ES-I3 (cell line): ENCODE measurements around the gene SNRPA1.
A peak's percentile ranks its signal among the peaks of the same experiment; 100 is the strongest.

ENCODE experiments used
- H3K36me3 ChIP-seq: 2 replicates; pipeline ENCODE4 v1.6.1; 2013; ENCODE audit warnings: mild to moderate bottlenecking, low read length, control low read depth, moderate library complexity; ENCODE audit not compliant: insufficient read depth
- H3K4me1 ChIP-seq: 2 replicates; pipeline ENCODE4 v1.6.1; 2013; ENCODE audit warnings: mild to moderate bottlenecking, control low read depth, low read length; ENCODE audit not compliant: insufficient read depth
- H3K9ac ChIP-seq: 2 replicates; pipeline ENCODE4 v1.6.1; 2013; ENCODE audit warnings: low read depth, mild to moderate bottlenecking, low read length, moderate library complexity
- H3K9me3 ChIP-seq: 2 replicates; pipeline ENCODE4 v1.6.1; 2013; ENCODE audit warnings: mild to moderate bottlenecking, low read length, moderate library complexity; ENCODE audit not compliant: control insufficient read depth, insufficient read depth

The SNRPA1 gene

GRCh38 chr15:101266034-101266433 lies 29.0 kb downstream of the SNRPA1 start:
- H3K36me3 ChIP-seq, result no peaks in the 10 kb centered on the region
- H3K9me3 ChIP-seq, result no peaks in the 10 kb centered on the region
- H3K9ac ChIP-seq, result no peak overlapping the region
- peaks cover 5% of the 10 kb centered on the region; the same call in 1 of the 2 replicates for H3K4me1 ChIP-seq

DNA sequence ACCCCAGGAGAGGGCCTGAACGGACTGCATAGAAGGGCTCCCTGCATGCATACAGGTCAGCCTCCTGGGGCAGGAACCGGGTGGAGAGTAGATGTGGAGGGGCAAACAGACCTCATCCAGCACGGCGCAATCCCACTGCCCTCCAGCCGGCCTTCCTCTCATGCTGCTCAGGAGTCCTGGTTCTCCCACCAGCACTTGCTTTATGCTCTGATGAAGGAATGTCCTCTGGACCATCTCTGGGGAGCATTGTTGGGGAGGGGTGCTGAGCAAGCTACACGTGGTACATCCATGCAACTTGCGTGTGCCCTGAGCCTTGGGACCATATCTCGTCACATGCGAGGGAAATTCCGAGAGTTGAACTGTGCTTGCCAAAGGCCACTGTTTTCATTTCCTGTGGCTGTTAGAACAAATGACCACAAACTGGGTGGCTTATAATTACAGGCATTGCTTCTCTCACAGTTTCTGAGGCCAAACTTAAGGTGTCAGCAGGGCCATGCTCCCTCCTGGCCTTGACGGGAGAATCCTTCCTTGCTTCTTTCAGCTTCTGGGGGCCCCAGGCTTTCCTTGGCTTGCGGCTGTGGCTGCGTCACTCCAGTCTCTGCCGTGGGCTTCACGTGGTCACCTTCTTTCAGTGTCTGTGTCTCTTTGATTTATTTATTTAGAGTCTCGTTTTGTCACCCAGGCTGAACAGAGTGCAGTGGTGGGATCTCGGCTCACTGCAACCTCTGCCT lies 30.0 kb downstream of the SNRPA1 start:
- Histone ChIP-seq H3K36me3 (no peaks in the 10 kb centered on the region), H3K9me3 (no peaks in the 10 kb centered on the region), H3K4me1 (peaks cover 5% of the 10 kb centered on the region; the same call in 1 of the 2 replicates), H3K9ac (no peak overlapping the region)

GRCh38 chr15:101264011-101264410 lies 31.0 kb downstream of the SNRPA1 start:
- Histone ChIP-seq H3K36me3 (no peaks in the 10 kb centered on the region), H3K9me3 (no peaks in the 10 kb centered on the region), H3K9ac (no peak overlapping the region), H3K4me1 (peaks cover 5% of the 10 kb centered on the region; the same call in 1 of the 2 replicates)

DNA sequence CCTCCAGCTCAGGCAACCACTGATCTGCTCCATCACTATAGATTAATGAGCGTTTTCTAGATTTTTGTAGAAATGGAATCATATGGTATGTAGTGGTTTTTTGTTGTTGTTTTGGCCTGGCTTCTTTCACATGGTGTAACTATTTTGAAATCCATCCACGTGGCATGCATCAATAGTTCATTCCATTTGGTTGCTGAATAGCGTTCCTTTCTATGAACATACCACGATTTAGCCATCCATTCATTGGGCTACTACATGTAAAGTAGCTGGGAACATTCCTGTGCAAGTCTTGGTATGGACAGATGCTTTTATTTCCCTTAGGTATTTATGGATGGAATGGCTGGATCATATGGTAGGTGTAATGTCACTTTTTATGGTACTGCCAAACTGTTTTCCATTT lies 32.5 kb downstream of the SNRPA1 start:
- no peaks in the 10 kb centered on the region for H3K36me3 ChIP-seq
- H3K9ac ChIP-seq, result no peak overlapping the region
- H3K4me1 ChIP-seq, result peaks cover 8% of the 10 kb centered on the region
- H3K9me3 ChIP-seq, result no peaks in the 10 kb centered on the region

GRCh38 chr15:101258238-101259144 lies 36.6 kb downstream of the SNRPA1 start:
- Histone ChIP-seq H3K9me3 (no peaks in the 10 kb centered on the region), H3K4me1 (peaks cover 10% of the 10 kb centered on the region), H3K36me3 (no peaks in the 10 kb centered on the region), H3K9ac (no peak overlapping the region)

DNA sequence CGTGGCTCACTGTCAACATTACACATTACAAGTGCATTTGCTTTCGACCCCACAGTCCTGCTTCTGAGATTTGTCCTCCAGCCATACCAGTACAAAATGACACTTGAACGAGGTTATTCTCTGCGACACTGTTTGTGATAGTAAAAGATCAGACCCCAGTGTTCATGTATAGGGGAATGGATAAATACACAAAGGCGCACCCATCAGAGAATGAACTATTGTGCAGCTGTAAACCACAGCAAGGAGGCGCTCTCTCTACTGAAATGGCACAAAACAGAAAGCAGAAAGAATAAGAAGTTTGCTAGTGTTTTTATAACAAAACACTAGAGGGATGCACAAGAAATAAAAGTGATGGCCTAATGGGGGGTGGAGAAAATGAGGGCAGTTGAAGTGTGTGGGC lies 38.3 kb downstream of the SNRPA1 start:
- H3K36me3 ChIP-seq, result no peaks in the 10 kb centered on the region
- no peaks in the 10 kb centered on the region for H3K9me3 ChIP-seq

GRCh38 chr15:101255615-101256241 lies 39.3 kb downstream of the SNRPA1 start:
- H3K9ac ChIP-seq, result no peak overlapping the region
- H3K4me1 ChIP-seq, result peaks cover 13% of the 10 kb centered on the region
- H3K36me3 ChIP-seq, result no peaks in the 10 kb centered on the region
- no peaks in the 10 kb centered on the region for H3K9me3 ChIP-seq

More for the DNA sequence above, 38.3 kb downstream of the SNRPA1 start:
- peaks cover 13% of the 10 kb centered on the region for H3K4me1 ChIP-seq
- H3K9ac ChIP-seq, result no peak overlapping the region

DNA sequence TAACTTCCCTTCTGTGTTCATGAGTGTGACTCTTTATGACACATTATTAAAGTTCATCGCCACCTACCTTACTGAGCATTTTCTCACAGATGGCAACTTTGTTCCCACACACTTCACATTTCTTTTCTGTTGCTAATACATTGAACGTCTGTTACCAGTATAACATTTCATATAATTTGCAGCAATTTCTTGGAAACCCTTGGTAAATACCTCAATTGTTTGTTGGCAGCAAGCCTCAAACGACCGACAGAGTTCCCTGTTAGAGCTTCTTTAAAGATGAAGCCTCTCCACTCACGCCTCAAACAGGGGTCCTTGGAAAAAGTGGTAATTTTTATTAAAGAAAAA lies 40.0 kb downstream of the SNRPA1 start:
- Histone ChIP-seq H3K36me3 (no peaks in the 10 kb centered on the region), H3K9ac (no peak overlapping the region), H3K9me3 (no peaks in the 10 kb centered on the region), H3K4me1 (peaks cover 13% of the 10 kb centered on the region)

DNA sequence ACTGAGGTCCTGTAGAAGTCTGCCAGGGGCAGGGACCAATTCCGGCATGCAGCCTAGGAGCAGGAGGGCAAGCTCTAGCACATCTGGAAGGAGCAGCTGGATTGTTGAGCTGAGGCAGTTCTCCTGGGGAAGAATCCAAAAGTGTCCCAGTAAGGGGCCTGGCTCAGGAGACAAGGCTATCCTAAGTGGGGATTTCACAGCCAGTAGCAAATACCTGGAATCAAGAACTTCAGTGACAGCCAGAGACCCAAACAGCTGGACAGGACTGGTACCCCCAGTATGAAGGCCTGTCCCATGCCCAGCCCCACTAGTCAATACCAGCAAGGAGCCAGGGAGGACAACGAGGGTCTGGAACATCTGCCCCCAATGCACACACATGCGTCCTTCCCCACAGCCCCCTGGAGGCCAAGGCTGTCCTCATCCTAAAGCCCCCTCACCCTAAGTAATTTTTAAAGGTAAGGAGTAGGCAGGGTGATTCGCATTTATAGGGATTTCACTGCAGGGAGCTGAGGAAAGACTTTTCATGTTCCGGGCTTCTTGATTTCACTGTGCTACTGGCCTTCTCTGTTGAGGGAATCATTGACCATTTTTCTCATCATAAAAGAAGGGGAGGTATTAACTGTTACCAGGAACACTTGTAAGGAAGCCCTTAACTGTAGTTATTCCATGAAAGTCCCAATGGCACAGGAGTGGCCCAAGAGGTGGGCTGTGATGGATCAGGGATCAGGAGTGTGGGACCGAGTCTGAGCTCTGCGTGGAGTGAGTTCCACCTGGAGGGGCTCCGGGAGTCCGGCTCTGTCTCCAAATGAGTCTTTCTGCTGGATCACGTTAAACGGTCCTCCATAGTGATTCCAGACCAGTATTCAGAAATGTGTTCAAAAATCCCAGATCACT lies 40.6 kb downstream of the SNRPA1 start:
- Histone ChIP-seq H3K9ac (no peak overlapping the region), H3K9me3 (no peaks in the 10 kb centered on the region), H3K4me1 (peaks cover 13% of the 10 kb centered on the region)

GRCh38 chr15:101252836-101253235 lies 42.2 kb downstream of the SNRPA1 start:
- no peaks in the 10 kb centered on the region for H3K36me3 ChIP-seq
- H3K4me1 ChIP-seq, result peaks cover 14% of the 10 kb centered on the region; the same call in 1 of the 2 replicates
- peak overlapping the region; percentile 59 for H3K9ac ChIP-seq
- H3K9me3 ChIP-seq, result no peaks in the 10 kb centered on the region

More for the DNA sequence above, 40.6 kb downstream of the SNRPA1 start:
- H3K36me3 ChIP-seq, result no peaks in the 10 kb centered on the region

DNA sequence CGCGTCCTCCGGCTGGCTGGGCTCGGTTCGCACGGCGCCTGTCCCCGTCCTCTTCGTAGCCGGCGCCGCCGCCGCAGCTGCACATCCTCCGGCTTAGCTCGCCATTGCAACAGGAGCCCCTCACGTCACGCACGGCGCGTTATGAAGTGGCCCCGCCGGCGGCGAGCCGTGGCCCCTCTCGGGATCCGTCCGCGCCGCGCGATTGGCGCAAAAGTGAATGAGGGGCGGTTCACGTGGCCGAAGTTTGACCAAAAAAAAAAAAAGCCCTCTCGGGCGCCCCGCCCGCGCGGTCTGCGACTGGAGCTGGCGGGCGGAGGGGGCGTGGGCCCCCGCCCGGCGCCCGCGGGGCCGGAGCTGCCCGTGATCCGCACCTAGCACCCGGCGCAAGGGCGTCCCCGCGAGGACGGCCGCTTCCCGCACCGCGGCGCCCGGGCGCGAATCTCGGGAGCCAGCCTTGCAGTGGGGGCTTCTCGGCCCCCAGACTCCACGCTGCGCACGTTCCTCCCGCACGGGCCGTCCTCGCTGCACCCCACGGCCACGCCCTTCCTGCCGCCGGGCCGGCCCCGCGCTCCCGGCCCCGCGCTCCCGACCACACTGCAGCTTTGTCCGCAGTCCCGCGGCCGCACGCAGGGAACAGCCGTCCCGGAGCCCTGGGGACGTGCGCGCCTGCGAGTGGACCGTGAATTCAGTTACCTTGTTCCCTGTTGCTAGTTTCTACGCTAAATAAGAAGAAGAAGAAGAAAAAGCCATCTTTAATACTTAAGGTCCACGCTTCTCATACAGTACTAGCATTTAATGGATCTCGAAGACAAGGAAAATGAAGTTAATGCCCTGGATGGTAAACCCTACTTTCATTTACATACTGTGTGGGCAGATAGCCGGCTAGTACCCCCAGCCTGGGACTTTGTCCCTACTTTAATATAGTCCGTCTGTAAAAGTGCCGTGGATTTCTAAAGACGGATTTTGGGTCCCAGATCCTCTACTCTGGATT lies 42.9 kb downstream of the SNRPA1 start, which contains the start of gene CHSY1:
Gene CHSY1 (minus strand): TSS at position 219 of the 991 bp plus-strand sequence. CDS start 592 bp downstream, outside the sequence.
- H3K9ac ChIP-seq, result peak within 1 kb of the TSS; percentile 75
- no peaks in the 10 kb centered on the region for H3K9me3 ChIP-seq
- peaks cover 20% of the 10 kb centered on the region; the same call in 1 of the 2 replicates for H3K4me1 ChIP-seq
- H3K36me3 ChIP-seq, result no peaks in the 10 kb centered on the region

DNA sequence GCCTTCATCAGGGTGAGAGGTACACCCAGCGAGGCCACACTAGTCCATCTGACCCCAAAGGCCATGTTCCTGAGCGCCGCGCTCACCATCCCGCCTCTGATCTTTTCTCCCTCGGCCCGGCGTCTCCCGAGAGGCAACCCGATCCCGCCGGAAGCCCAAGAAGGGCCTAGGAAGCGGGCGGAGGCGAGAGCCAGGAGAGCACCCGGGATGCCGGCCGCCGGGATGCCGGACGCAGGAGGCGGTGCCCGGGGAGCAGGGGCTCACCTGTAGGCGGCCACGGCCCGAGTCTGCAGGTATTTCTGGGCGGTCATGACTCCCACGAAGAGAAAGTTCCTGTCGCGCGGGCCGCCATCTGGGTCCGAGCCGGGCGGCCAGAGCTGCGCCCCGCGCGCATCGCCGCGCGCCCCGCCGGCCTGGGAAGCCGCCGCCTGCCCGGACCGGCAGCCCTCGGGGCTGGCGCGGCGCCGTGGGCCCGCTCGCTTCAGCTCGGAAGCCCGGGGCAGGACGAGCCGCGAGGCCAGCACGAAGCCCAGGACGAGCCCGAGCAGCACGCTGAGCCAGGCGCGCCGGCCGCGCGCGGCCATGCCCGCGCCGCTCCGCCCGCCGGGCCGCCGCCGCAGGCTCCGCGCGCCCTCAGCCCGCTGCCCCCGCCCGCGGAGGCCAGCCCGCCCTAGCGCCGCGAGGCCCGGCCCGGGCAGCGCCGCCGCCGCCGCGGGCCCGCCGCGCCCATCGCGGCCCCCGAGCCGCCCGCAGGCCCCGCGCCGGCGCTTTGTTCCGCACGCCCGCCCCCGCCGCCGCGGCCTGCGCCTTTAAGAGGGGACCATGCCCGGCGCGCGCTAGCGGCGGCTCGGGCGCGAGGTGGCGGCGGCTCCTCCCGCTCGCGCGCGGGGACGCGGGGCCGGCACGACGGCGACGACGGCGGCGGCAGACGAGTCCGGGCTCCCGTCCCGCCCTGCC lies 43.9 kb downstream of the SNRPA1 start:
- Histone ChIP-seq H3K9ac (peak overlapping the region; percentile 75), H3K9me3 (no peaks in the 10 kb centered on the region), H3K4me1 (peaks cover 20% of the 10 kb centered on the region; the same call in 1 of the 2 replicates), H3K36me3 (peaks cover 5% of the 10 kb centered on the region; the same call in 1 of the 2 replicates)
